Vagina (tissue), 2 donors: ENCODE data around the gene TIMM22.

Experiments
- POLR2A ChIP-seq, 2 donors: fragments of 450-650 bp; IDR thresholded peaks; one replicate each; pipeline ENCODE4 v1.6.1; 2017; ENCODE audit warnings: antibody characterized with exemption in 2 of 2, mild to moderate bottlenecking in 2 of 2, moderate library complexity in 2 of 2
- POLR2AphosphoS5 ChIP-seq, 2 donors: sonication (generic); formaldehyde crosslinking; IDR thresholded peaks; one replicate each; pipeline ENCODE4 v1.9.0; 2017; ENCODE audit warnings: antibody characterized with exemption in 2 of 2, mild to moderate bottlenecking in 2 of 2, low read depth in 1 of 2; ENCODE audit not compliant: insufficient read depth in 1 of 2
- TF ChIP-seq, protein P1 (sequence below), 3 experiments: fragments of 450-650 bp in 2 of 3; fragments of 200-600 bp in 1 of 3; sonication (generic) in 1 of 3; IDR thresholded peaks; one replicate each; pipeline ENCODE4 v1.5.1; 2017 to 2019; ENCODE audit warnings: antibody characterized with exemption in 3 of 3, mild to moderate bottlenecking in 2 of 3, moderate library complexity in 2 of 3

DNA sequence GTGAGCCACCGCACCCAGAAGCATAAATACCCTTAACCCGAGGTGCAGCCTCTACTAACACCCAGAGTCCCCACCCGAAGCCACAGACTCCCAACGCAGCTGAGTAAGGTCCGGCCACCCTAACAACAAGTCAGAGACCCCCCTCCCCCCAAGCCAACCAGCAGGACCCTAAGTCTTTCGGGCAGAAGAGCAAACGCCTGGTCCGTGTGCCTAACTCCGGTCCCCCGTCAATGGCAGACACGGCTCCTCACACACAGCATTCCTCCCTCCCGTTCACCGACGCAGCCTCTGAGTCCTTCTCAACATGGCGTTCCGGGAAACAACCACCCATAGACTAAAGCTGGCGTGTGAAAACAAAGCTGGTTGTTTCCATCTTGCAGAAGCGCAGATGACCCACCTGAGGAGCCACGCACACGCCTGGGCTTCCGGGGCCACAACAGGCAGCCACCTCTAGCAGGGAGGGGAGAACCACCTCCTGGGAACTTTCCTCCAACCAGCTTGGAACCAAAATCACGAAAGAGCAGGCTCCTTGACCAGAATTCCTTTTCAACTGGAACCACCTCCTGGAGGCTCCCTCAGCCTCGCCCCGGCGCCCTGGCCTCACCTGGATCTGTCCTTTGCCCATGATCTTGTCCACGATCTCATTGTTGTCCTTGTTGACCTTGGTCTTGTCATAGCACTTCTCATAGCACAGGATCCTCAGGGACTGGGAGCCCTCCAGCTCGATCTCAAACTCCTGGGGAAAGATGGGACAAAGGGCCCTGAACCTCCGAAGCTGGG lies 52.7 kb downstream of the TIMM22 start:
- TF ChIP-seq, protein P1, sequence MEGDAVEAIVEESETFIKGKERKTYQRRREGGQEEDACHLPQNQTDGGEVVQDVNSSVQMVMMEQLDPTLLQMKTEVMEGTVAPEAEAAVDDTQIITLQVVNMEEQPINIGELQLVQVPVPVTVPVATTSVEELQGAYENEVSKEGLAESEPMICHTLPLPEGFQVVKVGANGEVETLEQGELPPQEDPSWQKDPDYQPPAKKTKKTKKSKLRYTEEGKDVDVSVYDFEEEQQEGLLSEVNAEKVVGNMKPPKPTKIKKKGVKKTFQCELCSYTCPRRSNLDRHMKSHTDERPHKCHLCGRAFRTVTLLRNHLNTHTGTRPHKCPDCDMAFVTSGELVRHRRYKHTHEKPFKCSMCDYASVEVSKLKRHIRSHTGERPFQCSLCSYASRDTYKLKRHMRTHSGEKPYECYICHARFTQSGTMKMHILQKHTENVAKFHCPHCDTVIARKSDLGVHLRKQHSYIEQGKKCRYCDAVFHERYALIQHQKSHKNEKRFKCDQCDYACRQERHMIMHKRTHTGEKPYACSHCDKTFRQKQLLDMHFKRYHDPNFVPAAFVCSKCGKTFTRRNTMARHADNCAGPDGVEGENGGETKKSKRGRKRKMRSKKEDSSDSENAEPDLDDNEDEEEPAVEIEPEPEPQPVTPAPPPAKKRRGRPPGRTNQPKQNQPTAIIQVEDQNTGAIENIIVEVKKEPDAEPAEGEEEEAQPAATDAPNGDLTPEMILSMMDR (IDR thresholded peaks at IDR 0.05): no peak
- no peak for TF ChIP-seq POLR2A (IDR thresholded peaks at IDR 0.05)
- TF ChIP-seq POLR2AphosphoS5 (IDR thresholded peaks at IDR 0.05; ENCODE audit: insufficient read depth in 1 of 2, low read depth in 1 of 2): no peak
